HL-60 (cell line): ENCODE measurements around the gene PCSK9.

Experiments
- TF ChIP-seq, protein P1 (sequence below): IDR thresholded peaks from one replicate; pipeline ENCODE4 v1.5.1; 2011; ENCODE audit warnings: low read length, control low read depth, inconsistent platforms; ENCODE audit not compliant: insufficient read depth
- TF ChIP-seq, protein P2 (sequence below): IDR thresholded peaks from 2 replicates; pipeline ENCODE4 v1.6.1; 2012; ENCODE audit warnings: low read depth; ENCODE audit not compliant: insufficient replicate concordance

DNA sequence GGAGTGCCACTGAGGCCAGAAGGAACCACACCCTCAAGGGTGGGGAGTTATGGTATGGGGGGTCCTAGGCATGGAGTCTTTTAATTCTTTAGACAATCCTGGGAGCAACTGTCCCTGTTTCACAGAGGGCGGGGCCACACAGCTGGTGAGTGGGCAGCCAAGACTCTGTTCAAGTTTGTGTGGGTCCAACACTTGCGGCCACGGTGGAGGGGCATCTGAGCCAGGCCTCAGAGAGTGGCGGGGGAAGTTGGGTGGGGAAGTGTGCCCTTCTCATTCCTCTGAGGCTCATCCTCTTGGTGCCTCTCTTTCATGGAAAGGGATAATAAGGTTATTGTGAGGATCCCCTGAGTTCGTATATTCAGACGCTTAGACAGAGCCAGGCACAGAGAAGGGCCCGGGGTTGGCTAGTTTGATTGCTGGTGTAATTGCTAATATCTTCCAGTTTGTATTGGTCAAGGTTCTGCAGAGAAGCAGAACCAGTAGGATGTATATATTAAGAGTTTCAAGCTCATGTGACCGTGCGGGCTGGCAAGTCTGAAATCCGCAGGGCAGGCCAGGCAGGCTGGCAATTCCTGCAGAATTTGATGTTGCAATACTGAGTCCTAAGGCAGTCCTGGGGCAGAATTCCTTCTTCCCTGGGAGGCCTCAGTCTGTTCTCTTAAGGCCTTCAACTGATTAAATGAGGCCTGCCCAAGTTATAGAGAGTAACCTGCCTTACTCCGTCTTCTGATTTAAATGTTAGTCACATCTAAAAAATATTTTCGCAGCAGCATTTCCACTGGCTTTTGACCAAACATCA lies 15.9 kb downstream of the PCSK9 start:
- TF ChIP-seq, protein P1, sequence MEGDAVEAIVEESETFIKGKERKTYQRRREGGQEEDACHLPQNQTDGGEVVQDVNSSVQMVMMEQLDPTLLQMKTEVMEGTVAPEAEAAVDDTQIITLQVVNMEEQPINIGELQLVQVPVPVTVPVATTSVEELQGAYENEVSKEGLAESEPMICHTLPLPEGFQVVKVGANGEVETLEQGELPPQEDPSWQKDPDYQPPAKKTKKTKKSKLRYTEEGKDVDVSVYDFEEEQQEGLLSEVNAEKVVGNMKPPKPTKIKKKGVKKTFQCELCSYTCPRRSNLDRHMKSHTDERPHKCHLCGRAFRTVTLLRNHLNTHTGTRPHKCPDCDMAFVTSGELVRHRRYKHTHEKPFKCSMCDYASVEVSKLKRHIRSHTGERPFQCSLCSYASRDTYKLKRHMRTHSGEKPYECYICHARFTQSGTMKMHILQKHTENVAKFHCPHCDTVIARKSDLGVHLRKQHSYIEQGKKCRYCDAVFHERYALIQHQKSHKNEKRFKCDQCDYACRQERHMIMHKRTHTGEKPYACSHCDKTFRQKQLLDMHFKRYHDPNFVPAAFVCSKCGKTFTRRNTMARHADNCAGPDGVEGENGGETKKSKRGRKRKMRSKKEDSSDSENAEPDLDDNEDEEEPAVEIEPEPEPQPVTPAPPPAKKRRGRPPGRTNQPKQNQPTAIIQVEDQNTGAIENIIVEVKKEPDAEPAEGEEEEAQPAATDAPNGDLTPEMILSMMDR: no peak
- TF ChIP-seq, protein P2, sequence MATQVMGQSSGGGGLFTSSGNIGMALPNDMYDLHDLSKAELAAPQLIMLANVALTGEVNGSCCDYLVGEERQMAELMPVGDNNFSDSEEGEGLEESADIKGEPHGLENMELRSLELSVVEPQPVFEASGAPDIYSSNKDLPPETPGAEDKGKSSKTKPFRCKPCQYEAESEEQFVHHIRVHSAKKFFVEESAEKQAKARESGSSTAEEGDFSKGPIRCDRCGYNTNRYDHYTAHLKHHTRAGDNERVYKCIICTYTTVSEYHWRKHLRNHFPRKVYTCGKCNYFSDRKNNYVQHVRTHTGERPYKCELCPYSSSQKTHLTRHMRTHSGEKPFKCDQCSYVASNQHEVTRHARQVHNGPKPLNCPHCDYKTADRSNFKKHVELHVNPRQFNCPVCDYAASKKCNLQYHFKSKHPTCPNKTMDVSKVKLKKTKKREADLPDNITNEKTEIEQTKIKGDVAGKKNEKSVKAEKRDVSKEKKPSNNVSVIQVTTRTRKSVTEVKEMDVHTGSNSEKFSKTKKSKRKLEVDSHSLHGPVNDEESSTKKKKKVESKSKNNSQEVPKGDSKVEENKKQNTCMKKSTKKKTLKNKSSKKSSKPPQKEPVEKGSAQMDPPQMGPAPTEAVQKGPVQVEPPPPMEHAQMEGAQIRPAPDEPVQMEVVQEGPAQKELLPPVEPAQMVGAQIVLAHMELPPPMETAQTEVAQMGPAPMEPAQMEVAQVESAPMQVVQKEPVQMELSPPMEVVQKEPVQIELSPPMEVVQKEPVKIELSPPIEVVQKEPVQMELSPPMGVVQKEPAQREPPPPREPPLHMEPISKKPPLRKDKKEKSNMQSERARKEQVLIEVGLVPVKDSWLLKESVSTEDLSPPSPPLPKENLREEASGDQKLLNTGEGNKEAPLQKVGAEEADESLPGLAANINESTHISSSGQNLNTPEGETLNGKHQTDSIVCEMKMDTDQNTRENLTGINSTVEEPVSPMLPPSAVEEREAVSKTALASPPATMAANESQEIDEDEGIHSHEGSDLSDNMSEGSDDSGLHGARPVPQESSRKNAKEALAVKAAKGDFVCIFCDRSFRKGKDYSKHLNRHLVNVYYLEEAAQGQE: no peak
